Spinal cord (tissue), 10 donors: Measurements from ENCODE around the gene STAG2. TPM values are rescaled to one million over a fixed set of nuclear protein-coding genes. Genes with fewer than 3 reads are reported as not detected.

ENCODE experiments used
- DNase-seq, 6 donors: peaks; one replicate each; pipeline versions ENCODE4 v3.0.0 to v3.0.0-alpha.2; 2013 to 2015; ENCODE audit warnings: low spot score in 6 of 6, low read depth in 4 of 6
- H3K27ac ChIP-seq: one replicate; pipeline ENCODE4 v1.5.1; 2013; ENCODE audit warnings: low read depth, low read length, control low read depth
- H3K27me3 ChIP-seq: one replicate; pipeline ENCODE4 v1.6.1; 2013; ENCODE audit warnings: low read length; ENCODE audit not compliant: control insufficient read depth, insufficient read depth
- H3K36me3 ChIP-seq: one replicate; pipeline ENCODE4 v1.6.1; 2013; ENCODE audit warnings: low read length; ENCODE audit not compliant: control insufficient read depth, insufficient read depth
- H3K4me1 ChIP-seq: one replicate; pipeline ENCODE4 v1.6.1; 2013; ENCODE audit warnings: low read length; ENCODE audit not compliant: control insufficient read depth, insufficient read depth
- H3K4me3 ChIP-seq: one replicate; pipeline ENCODE4 v1.5.1; 2013; ENCODE audit warnings: low read depth, low read length, control low read depth
- H3K9me3 ChIP-seq: one replicate; pipeline ENCODE4 v1.6.1; 2013; ENCODE audit warnings: low read length; ENCODE audit not compliant: control insufficient read depth, insufficient read depth
- WGBS: methylation state at CpG from one replicate; pipeline ENCODE4 v1.1.5; 2013; ENCODE audit warnings: missing lambda C conversion rate; ENCODE audit not compliant: insufficient coverage; 5-methylcytosine and 5-hydroxymethylcytosine counted together
- polyA plus RNA-seq, 2 donors: library from polyadenylated mRNA; unstranded; fragments of 120-200 nt; gene quantifications; one replicate each; pipeline ENCODE4 v1.2.1, GENCODE V29; 2013; ENCODE audit not compliant: insufficient read length in 2 of 2
- total RNA-seq, 2 donors: library from RNA; depleted of rRNA in 1 of 2; stranded (reverse); fragments of 120-200 nt in 1 of 2; fragments of >200 nt in 1 of 2; gene quantifications; one replicate each; pipeline versions ENCODE4 v1.2.3 to v1.2.4, GENCODE V29; 2013 to 2014
- donor health status: healthy.

STAG2 gene
- total and polyA plus RNA-seq, 4 donors, result 54.8 to 152 (median 99.5) TPM

- WGBS, result no CpG with 5 or more reads among the region's 2 CpGs
- Histone ChIP-seq H3K27ac (no peak overlapping the region), H3K9me3 (no peaks in the 10 kb centered on the region), H3K4me3 (no peak overlapping the region), H3K27me3 (no peaks in the 10 kb centered on the region), H3K4me1 (no peaks in the 10 kb centered on the region), H3K36me3 (no peaks in the 10 kb centered on the region)
- no peak for DNase-seq
These were observed 18.0 kb upstream of the STAG2 start for GRCh38 chrX:123943488-123943887.

GRCh38 chrX:123949846-123950245 lies 11.7 kb upstream of the STAG2 start:
- no peak for DNase-seq
- Histone ChIP-seq H3K36me3 (no peaks in the 10 kb centered on the region), H3K27me3 (no peaks in the 10 kb centered on the region), H3K4me1 (no peaks in the 10 kb centered on the region), H3K9me3 (no peaks in the 10 kb centered on the region), H3K4me3 (no peak overlapping the region), H3K27ac (no peak overlapping the region)
- 100% methylated on average over 2 of the region's 2 CpGs for WGBS

DNA sequence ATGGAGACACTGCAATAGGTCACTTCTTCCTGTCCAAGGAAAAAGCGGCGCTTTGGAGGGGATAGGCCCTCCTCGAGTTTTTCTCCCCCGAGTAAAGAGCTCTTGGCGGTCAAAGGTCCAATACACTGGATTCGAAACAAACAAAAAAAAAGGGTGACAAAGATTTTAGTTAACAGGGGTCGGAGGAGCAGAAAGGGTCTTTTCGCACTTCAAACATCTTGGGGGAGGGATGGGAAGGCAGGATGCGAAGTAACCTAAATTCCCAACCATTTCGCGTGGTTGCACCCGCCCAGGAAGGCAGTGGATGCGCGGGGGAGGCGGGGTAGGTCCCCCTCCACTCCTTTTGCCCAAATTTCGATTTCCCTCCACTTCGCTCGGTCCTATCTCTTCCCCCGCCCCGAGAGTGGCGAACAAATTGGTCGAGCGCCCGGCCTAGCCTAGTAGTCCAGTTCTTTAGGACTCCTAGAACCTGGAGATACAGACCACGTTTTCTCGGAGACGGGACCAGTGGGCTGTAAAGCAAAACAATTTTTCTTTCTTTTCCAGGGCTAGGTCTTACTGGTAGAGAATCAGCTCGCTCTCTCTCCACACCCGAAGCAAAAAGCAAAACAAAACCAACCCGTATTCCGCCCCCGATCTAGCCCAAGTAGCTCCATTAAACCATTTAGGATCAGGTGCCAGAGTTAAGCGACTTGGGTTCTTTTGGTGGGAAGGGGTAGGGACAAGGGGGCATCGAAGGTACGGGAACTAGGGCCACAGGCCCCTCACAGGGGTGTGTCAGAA lies 2.0 kb upstream of the STAG2 start:
- Histone ChIP-seq H3K4me1 (no peaks in the 10 kb centered on the region), H3K9me3 (no peaks in the 10 kb centered on the region), H3K27me3 (no peaks in the 10 kb centered on the region), H3K27ac (peak overlapping the region; percentile 96), H3K4me3 (peak overlapping the region; percentile 68), H3K36me3 (no peaks in the 10 kb centered on the region)
- DNase-seq, result peak in 4 of 6 donors; percentile 15 to 66 (median 46)
- WGBS, result 30% methylated on average over 30 of the region's 35 CpGs

- Histone ChIP-seq H3K9me3 (no peaks in the 10 kb centered on the region), H3K27me3 (no peaks in the 10 kb centered on the region), H3K36me3 (no peaks in the 10 kb centered on the region), H3K4me3 (peak overlapping the region; percentile 63), H3K4me1 (no peaks in the 10 kb centered on the region), H3K27ac (peak overlapping the region; percentile 90)
- no peak for DNase-seq
- 0% methylated on average over 1 of the region's 13 CpGs for whole genome bisulfite sequencing
These were observed 594 bp upstream of the STAG2 start for GRCh38 chrX:123960956-123961267.

GRCh38 chrX:123962006-123962467 lies 531 bp downstream of the STAG2 start:
- peak in 2 of 6 donors; percentile 33 to 53 for DNase-seq
- 27% methylated on average over 13 of the region's 23 CpGs for WGBS
- Histone ChIP-seq H3K36me3 (no peaks in the 10 kb centered on the region), H3K4me1 (no peaks in the 10 kb centered on the region), H3K4me3 (peak overlapping the region; percentile 63), H3K27me3 (no peaks in the 10 kb centered on the region), H3K27ac (peak overlapping the region; percentile 90), H3K9me3 (no peaks in the 10 kb centered on the region)

GRCh38 chrX:123962794-123963373 lies 1.4 kb downstream of the STAG2 start:
- Histone ChIP-seq H3K27me3 (no peaks in the 10 kb centered on the region), H3K4me3 (peak overlapping the region; percentile 63), H3K36me3 (no peaks in the 10 kb centered on the region), H3K9me3 (no peaks in the 10 kb centered on the region), H3K27ac (peak overlapping the region; percentile 90), H3K4me1 (no peaks in the 10 kb centered on the region)
- 22% methylated on average over 9 of the region's 22 CpGs for WGBS
- peak; percentile 60 to 94 (median 70) for DNase-seq

- H3K4me3 ChIP-seq, result no peak overlapping the region
- no peak overlapping the region for H3K27ac ChIP-seq
- no peak for DNase-seq
- no CpG with 5 or more reads among the region's 2 CpGs for WGBS
- H3K36me3 ChIP-seq, result no peaks in the 10 kb centered on the region
- H3K4me1 ChIP-seq, result no peaks in the 10 kb centered on the region
- H3K27me3 ChIP-seq, result no peaks in the 10 kb centered on the region
- H3K9me3 ChIP-seq, result no peaks in the 10 kb centered on the region
These were observed 2.8 kb downstream of the STAG2 start for GRCh38 chrX:123964156-123964834.

DNA sequence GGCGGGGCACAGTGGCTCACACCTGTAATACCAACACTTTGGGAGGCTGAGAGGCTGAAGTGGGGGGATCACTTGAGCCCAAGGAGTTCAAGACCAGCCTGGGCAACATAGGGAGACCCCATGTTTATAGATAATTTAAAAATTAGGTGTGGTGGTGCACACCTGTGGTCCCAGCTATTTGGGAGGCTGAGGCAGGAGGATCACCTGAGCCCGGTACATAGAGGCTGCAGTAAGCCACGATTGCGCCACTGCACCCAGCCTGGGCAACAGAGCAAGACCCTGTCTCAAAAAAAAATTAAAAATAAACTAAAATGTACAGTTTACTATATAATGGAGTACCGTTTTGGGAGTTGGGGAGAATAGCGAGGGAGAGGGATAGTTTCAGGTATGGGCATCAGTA lies 4.2 kb downstream of the STAG2 start:
- no peaks in the 10 kb centered on the region for H3K27me3 ChIP-seq
- no peak for DNase-seq
- no peak overlapping the region for H3K27ac ChIP-seq
- no peaks in the 10 kb centered on the region for H3K4me1 ChIP-seq
- H3K36me3 ChIP-seq, result no peaks in the 10 kb centered on the region
- 80% methylated on average over 2 of the region's 6 CpGs for WGBS
- H3K4me3 ChIP-seq, result no peak overlapping the region
- no peaks in the 10 kb centered on the region for H3K9me3 ChIP-seq

- Histone ChIP-seq H3K36me3 (no peaks in the 10 kb centered on the region), H3K27ac (no peak overlapping the region), H3K4me3 (no peak overlapping the region), H3K27me3 (no peaks in the 10 kb centered on the region), H3K4me1 (no peaks in the 10 kb centered on the region), H3K9me3 (no peaks in the 10 kb centered on the region)
- no peak for DNase-seq
- no CpG with 5 or more reads among the region's 7 CpGs for WGBS
These were observed 6.0 kb downstream of the STAG2 start for GRCh38 chrX:123967497-123967896.
